Cardiac fibroblast (primary cell): Measurements from ENCODE around the gene ACOXL.

Source experiments
- DNase-seq, 2 donors: peaks; one replicate each; pipeline versions ENCODE4 v3.0.0 to v3.0.0-alpha.2; 2010; ENCODE audit warnings: low read depth in 2 of 2
- H3K4me3 ChIP-seq, 2 donors: replicated peaks in 1 of 2; 1 replicate in 1 of 2; 2 replicates in 1 of 2; pipeline ENCODE4 v1.5.1; 2011; ENCODE audit warnings: low read depth in 2 of 2, low read length in 2 of 2, mild to moderate bottlenecking in 2 of 2, moderate library complexity in 1 of 2
- TF ChIP-seq, protein P1 (sequence below): IDR thresholded peaks from one replicate; pipeline ENCODE4 v1.5.1; 2011; ENCODE audit warnings: low read depth, mild to moderate bottlenecking, low read length, inconsistent platforms

ACOXL gene

DNA sequence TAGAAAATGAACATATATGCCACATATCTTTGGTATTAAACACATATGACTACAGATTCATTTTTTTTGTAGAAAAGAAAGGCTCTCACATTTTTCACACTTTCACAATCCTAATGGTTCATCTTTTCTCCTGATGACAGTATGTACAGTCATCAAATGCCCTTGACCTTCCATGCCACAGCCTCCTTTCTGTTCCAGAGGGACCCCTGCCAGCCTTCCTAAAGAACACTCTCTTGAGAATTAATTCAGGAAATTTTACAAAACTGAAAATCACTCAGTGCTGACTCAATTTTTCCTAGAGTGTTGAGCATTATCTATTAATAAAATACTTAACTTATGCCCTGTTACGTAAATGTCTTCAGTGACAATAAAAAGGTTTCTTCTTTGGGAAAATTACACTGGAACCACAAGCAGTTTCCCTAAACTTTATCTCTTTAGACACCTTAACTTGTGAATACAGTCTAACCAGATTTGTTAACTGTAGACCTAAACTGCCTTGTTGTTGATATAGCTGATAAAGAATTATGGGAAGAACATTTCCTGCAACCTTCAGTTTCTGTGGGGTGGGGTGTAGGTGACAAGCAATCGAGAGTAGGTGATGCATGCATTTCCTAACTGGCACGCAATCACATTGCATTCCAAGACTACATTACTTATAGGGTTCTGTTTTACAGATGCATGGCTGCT lies 15.3 kb upstream of the ACOXL start:
- H3K4me3 ChIP-seq = no peak overlapping the region
- peak; percentile 74 to 75 for DNase-seq
- TF ChIP-seq, protein P1, sequence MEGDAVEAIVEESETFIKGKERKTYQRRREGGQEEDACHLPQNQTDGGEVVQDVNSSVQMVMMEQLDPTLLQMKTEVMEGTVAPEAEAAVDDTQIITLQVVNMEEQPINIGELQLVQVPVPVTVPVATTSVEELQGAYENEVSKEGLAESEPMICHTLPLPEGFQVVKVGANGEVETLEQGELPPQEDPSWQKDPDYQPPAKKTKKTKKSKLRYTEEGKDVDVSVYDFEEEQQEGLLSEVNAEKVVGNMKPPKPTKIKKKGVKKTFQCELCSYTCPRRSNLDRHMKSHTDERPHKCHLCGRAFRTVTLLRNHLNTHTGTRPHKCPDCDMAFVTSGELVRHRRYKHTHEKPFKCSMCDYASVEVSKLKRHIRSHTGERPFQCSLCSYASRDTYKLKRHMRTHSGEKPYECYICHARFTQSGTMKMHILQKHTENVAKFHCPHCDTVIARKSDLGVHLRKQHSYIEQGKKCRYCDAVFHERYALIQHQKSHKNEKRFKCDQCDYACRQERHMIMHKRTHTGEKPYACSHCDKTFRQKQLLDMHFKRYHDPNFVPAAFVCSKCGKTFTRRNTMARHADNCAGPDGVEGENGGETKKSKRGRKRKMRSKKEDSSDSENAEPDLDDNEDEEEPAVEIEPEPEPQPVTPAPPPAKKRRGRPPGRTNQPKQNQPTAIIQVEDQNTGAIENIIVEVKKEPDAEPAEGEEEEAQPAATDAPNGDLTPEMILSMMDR = no peak

DNA sequence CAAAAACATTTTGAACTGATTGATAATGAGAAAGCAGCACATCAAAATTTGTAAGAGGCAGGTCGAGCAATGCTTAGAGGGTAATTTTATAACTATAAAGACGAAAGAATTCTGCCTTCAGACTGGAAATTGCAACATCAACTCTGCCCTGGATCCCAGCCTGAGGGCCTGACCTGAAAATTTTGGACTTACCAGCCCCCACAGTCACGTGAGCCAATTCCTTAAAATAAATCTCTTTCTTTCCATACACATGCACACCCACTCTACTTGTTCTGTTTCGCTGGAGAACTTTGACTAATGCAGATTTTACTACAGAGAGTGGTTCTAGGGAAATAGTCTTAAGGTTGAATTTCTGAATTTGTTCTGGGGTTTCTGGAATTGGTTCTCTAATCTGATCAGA lies 14.6 kb upstream of the ACOXL start:
- peak in 1 of 2 donors; percentile 69 for DNase-seq
- no peak overlapping the region for H3K4me3 ChIP-seq
- TF ChIP-seq, protein P1 = no peak

DNA sequence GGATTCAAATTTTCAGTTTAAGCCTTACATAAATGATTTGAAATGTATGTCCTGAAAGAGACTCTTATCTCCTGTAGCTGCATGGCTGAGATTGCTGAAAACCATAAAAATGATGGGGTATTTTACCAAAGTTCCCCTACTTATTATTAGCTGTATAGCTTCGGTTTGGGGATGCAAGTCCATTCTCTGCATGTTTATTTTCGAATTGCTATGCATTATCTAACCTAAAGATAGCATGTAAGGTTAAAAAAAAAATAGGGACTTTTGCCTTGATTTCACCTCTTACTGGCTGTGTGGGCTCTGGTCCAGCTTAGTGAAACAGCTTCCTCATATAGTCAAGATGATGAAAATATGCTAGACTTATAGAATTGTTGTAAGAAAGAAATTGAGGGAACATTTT lies 14.0 kb upstream of the ACOXL start:
- DNase-seq = no peak
- TF ChIP-seq, protein P1 = no peak
- H3K4me3 ChIP-seq = no peak overlapping the region

DNA sequence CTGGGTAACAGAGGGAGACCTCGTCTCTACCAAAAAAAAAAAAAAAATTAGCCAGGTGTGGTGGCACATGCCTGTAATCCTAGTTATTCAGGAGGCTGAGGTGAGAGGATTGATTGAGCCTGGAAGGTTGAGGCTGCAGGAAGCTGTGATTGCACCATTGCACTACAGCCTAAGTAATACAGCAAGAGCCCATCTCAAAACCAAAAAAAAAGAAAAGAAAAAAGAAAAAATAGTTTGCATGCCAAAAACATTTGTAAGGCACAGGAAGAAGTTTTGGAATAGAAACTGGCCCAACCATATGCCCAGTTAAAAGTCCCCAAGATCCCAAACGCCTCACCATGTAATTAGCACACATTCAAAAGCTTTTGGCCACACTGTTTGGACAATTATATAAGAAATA lies 13.4 kb upstream of the ACOXL start:
- H3K4me3 ChIP-seq = no peak overlapping the region
- TF ChIP-seq, protein P1 = no peak
- DNase-seq = peak; percentile 3 to 16

DNA sequence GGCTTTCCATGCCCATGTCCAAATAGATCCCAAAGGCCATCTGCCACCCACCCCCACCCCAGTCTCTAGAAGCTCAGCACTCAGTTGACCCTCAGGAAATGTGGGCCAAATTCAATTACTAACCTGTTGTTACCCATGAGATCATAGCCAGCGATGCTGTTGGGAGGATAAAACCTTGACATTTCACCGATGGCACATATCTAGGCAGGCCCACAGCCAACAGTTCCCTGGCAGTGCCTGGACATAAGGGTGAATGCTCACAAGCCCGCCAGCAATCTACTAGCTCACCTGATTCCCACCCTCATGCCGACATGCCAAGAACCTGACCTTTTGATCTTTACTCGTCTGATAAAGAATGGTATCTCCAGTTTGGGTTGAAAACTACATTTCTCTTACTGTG lies 11.8 kb upstream of the ACOXL start:
- TF ChIP-seq, protein P1 = no peak
- no peak for DNase-seq
- H3K4me3 ChIP-seq = no peak overlapping the region

DNA sequence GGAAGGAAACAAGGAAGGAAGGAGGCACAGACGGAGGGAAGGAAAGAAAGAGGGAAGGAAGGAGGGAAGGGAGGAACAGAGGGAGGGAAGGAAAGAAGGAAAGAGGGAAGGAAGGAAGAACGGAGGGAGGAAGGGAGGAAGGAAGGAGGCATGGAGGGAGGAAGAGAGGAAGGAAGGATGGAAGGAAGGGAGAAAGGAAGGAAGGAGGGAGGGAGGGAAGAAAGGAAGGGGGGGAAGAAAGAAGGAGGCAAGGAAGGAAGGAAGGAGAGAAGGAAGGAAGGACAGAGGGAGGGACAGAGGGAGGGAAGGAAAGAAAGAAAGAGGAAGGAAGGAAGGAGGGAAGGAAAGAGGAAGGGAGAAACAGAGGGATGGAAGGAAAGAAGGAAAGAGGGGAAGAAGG lies 7.6 kb upstream of the ACOXL start:
- no peak overlapping the region for H3K4me3 ChIP-seq
- no peak for DNase-seq

DNA sequence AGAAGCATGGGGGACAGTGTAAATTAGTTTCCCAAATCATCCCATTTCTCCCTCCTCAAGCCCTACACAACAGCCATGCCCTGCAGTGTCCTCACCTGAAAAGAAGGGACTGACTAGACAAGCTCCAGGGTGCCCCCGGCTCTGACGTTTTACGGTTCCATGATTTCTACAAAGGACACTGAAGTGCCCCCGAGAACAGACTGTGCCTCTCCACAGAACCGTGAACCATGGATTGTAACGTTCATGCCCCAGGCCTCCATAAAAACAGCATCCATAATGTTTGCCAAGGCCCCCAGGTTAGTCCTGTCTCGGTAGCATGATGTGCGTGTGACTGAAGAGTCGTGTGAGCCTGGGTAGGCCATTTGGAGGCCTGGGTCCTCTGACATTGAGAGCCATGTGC lies 7.0 kb upstream of the ACOXL start:
- no peak for DNase-seq
- H3K4me3 ChIP-seq = no peak overlapping the region
- TF ChIP-seq, protein P1 = no peak

More for the DNA sequence above, 7.6 kb upstream of the ACOXL start:
- TF ChIP-seq, protein P1 = no peak
